Activated CD8-positive, alpha-beta T cell treated with anti-CD3 and anti-CD28 coated beads for 36 hours (primary cell): Measurements from ENCODE around the gene GALNT12. TPM values are rescaled to one million over a fixed set of nuclear protein-coding genes. Genes with fewer than 3 reads are reported as not detected.

Experiments
- ATAC-seq: fragments of 200-7000 bp; cut with Tn5 transposase; one replicate; pipeline ENCODE4 v1.10.0; 2021; ENCODE audit warnings: mild to moderate bottlenecking, moderate library complexity
- CTCF ChIA-PET: fragments of 350-600 bp; sonication (Branson Sonifier 250); formaldehyde crosslinking; loops from one replicate; lab custom pipeline; 2021; ENCODE audit warnings: antibody characterized with exemption; lab: Charles Lee
- POLR2A ChIA-PET: fragments of 350-600 bp; sonication (Branson Sonifier 250); formaldehyde crosslinking; loops from one replicate; lab custom pipeline; 2021; ENCODE audit warnings: antibody characterized with exemption; lab: Charles Lee
- DNase-seq: peaks from one replicate; pipeline ENCODE4 v3.0.0-alpha.2; 2020
- H3K27ac Mint-ChIP-seq: one replicate; pipeline ENCODE4 v1.8.0; 2021; ENCODE audit warnings: mild to moderate bottlenecking, mixed read lengths
- H3K27me3 Mint-ChIP-seq: one replicate; pipeline ENCODE4 v1.8.0; 2021; ENCODE audit warnings: mixed read lengths
- H3K36me3 Mint-ChIP-seq: one replicate; pipeline ENCODE4 v1.8.0; 2021; ENCODE audit warnings: low read depth, mixed read lengths
- H3K4me1 Mint-ChIP-seq: one replicate; pipeline ENCODE4 v1.8.0; 2021; ENCODE audit warnings: low read depth, mixed read lengths
- H3K4me3 Mint-ChIP-seq: one replicate; pipeline ENCODE4 v1.8.0; 2021; ENCODE audit warnings: mild to moderate bottlenecking, moderate library complexity, mixed read lengths
- H3K9me3 Mint-ChIP-seq: one replicate; pipeline ENCODE4 v1.8.0; 2021; ENCODE audit warnings: mixed read lengths
- CTCF ChIP-seq: fragments of 200-600 bp; IDR thresholded peaks from one replicate; pipeline ENCODE4 v1.8.0; 2022; ENCODE audit warnings: antibody characterized with exemption, mild to moderate bottlenecking
- intact Hi-C: fragments of 100-400 bp; cut with micrococcal nuclease; formaldehyde crosslinking; loops from one replicate; pipeline ENCODE4 v1.10.0; 2022
- total RNA-seq, 2 experiments: library from RNA; stranded (reverse); gene quantifications; one replicate each; pipeline ENCODE4 v1.2.3, GENCODE V29; 2021

Gene GALNT12
- total RNA-seq, 2 experiments from 2014 or later: 12.8 to 14.3 TPM

DNA sequence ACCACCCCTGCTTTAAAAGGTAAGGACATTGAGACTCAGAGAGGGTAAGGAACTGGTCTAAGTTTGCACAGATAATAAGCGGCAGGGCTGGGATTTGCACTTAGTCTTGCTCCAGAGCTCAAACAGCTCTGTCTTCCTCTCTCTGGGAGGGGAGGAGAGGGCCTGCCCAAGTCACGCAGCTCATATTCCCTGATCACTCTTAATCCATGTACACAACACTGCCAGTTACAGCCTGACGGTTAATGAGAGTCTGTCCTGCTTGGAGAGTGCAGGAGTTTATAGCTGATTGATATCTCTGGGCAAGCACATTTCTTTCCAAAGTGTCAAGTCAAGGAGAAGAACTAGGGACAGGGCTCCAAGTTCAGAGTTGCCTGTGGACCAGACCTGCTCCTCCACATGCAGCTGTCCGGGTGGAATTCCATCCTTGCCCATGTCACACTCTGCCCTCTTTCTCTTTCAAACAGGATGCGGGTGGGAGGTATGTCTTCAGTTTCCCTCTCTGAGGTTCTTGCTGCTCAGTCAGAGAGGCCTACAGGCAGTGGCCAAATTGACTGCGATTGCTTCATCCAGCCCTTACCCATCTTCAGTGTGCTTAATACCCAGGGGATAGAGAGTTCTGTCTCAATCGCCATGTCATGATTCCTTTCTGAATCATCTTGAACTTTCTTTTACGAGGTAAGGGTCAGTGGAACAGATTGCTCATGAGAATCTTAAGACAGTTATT, 54.5 kb downstream of the GALNT12 start:
- ChIA-PET POLR2A (interaction anchor here (0.6 kb wide), 1 partner anchor 298 kb away, joined by 3 read pairs; no protein-coding TSS in a partner anchor), CTCF (interaction anchor here (1.3 to 8.8 kb wide), 5 partner anchors 14 to 281 kb away, joined by 3 to 57 read pairs (median 3); no protein-coding TSS in a partner anchor)
- H3K36me3 Mint-ChIP-seq: no peaks in the 10 kb centered on the region
- ATAC-seq (peak; percentile 62), DNase-seq (peak; percentile 11)
- H3K4me1 Mint-ChIP-seq: peaks cover 4% of the 10 kb centered on the region
- peaks cover 21% of the 10 kb centered on the region for H3K27me3 Mint-ChIP-seq
- intact Hi-C loops: no loop called here
- no peak overlapping the region for H3K4me3 Mint-ChIP-seq
- no peak for TF ChIP-seq CTCF
- no peaks in the 10 kb centered on the region for H3K9me3 Mint-ChIP-seq
- H3K27ac Mint-ChIP-seq: no peak overlapping the region

GRCh38 chr9:98862936-98863335, 55.5 kb downstream of the GALNT12 start:
- H3K27ac Mint-ChIP-seq: no peak overlapping the region
- H3K9me3 Mint-ChIP-seq: no peaks in the 10 kb centered on the region
- no peaks in the 10 kb centered on the region for H3K36me3 Mint-ChIP-seq
- no peak for TF ChIP-seq CTCF
- ChIA-PET POLR2A (no interaction called here), CTCF (interaction anchor here (1.4 to 8.8 kb wide), 2 partner anchors 15 to 280 kb away, joined by 3 to 57 read pairs; no protein-coding TSS in a partner anchor)
- H3K4me1 Mint-ChIP-seq: peaks cover 4% of the 10 kb centered on the region
- peaks cover 21% of the 10 kb centered on the region for H3K27me3 Mint-ChIP-seq
- intact Hi-C loops: no loop called here
- ATAC-seq (no peak), DNase-seq (no peak)
- H3K4me3 Mint-ChIP-seq: no peak overlapping the region

GRCh38 chr9:98864281-98865174, 57.1 kb downstream of the GALNT12 start:
- no peaks in the 10 kb centered on the region for H3K36me3 Mint-ChIP-seq
- H3K9me3 Mint-ChIP-seq: no peaks in the 10 kb centered on the region
- CTCF ChIA-PET: interaction anchor here (1.3 to 8.8 kb wide), 2 partner anchors 17 to 53 kb away, joined by 3 to 57 read pairs; no protein-coding TSS in a partner anchor
- intact Hi-C loops: no loop called here
- H3K4me1 Mint-ChIP-seq: peaks cover 4% of the 10 kb centered on the region
- H3K27ac Mint-ChIP-seq: no peak overlapping the region
- H3K27me3 Mint-ChIP-seq: peaks cover 18% of the 10 kb centered on the region
- no peak overlapping the region for H3K4me3 Mint-ChIP-seq
- no peak for DNase-seq
- POLR2A ChIA-PET: no interaction called here
- no peak for ATAC-seq
- no peak for TF ChIP-seq CTCF

DNA sequence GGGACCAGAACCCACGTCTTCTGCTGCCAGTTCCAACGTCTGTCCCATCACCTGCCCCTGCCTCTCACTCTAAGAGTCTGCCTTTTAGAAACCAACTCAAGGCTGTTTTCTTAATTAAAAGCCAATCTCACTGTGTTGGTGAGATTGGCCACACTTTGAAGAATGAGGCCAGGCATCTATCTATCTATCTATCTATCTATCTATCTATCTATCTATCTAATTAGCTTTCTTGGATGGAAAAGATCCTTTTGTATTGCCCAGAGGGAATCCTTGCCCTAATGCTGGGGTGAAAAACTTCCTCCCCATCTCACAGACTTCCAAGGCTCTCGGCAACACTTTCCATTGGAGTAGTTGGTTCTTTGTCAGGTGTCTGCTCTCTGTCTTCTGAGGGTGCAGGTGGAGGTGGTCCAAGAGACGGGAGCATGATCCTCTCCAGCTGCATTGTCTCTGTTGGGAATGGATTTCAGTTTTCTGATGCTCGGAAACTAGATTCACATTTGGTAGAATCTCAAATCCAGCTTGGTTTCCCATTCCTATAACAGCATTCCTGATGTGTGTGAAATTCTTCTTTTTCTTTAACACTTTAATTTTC, 57.9 kb downstream of the GALNT12 start:
- no peak overlapping the region for H3K4me3 Mint-ChIP-seq
- H3K27me3 Mint-ChIP-seq: peaks cover 17% of the 10 kb centered on the region
- DNase-seq (no peak), ATAC-seq (no peak)
- ChIA-PET POLR2A (no interaction called here), CTCF (interaction anchor here (2.4 to 8.8 kb wide), 2 partner anchors 18 kb away, joined by 9 to 57 read pairs; no protein-coding TSS in a partner anchor)
- no peak overlapping the region for H3K27ac Mint-ChIP-seq
- TF ChIP-seq CTCF: no peak
- H3K4me1 Mint-ChIP-seq: peaks cover 4% of the 10 kb centered on the region
- no peaks in the 10 kb centered on the region for H3K9me3 Mint-ChIP-seq
- no peaks in the 10 kb centered on the region for H3K36me3 Mint-ChIP-seq
- intact Hi-C loops: no loop called here
